Measurements from ENCODE around the gene PPP5C. TPM values are rescaled to one million over a fixed set of nuclear protein-coding genes. Genes with fewer than 3 reads are reported as not detected.
"Not testable (repeated sequence)": the region's sequence is repeated elsewhere in the genome, so short reads cannot be mapped to it uniquely, and the experiment has no call there.

PPP5C gene
- total RNA-seq, 1 experiment from 2014 or later: 53.1 TPM

DNA sequence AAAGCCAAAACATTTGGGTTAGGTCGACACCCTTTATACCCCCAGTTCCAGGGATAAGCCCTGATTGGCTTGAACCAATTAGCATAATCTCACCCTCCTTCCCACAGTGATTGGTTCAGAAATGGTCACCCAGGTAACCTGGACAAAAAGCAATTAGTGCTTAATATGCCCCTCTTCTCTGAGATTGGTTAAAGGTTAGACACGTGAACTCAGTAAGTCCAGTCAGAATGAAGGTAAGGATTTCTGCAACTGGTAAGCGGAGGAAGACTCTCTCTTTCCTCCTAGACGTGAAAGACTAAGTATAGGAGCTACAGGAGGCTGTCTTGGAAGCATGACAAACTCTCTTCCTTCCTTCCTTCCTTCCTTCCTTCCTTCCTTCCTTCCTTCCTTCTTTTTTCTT is 83.1 kb downstream of the PPP5C start:
- DNase-seq (ENCODE audit: low spot score): no peak

DNA sequence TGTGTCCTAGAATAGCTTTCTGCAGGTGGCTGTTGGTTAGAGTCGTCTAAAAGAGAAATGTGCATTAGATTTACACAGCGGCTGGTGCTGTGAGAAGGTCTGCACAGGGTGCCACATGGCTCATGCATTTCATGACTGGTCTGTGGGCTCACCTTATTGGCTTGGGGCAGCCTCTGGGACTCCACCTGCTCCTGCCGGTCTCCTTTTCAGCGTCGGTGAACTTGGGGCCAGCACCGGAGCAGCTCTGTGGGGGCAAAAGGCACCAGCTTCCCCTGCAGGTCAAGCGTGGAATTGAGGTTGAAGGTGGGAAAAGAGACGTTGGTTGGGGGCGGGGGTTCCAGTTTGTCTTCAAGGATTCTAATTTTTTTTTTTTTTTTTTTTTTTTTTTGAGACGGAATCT is 84.9 kb downstream of the PPP5C start:
- no peak for DNase-seq (ENCODE audit: low spot score)

DNA sequence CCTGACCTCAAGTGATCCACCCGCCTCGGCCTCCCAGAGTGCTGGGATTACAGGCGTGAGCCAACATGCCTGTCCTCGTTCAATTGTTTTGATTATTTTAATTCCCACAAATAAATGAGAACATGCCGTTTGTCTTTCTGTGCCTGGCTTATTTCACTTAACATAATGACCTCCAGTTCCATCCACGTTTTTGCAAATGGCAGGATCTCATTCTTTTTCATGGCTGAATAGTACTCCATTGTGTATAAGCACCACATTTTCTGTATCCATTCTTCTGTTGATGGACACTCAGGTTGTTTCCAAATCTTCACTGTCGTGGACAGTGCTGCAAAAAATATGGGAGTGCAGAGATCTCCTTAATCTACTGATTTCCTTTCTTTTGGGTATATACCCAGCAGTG is 86.6 kb downstream of the PPP5C start:
- not testable (repeated sequence) for DNase-seq (ENCODE audit: low spot score)

DNA sequence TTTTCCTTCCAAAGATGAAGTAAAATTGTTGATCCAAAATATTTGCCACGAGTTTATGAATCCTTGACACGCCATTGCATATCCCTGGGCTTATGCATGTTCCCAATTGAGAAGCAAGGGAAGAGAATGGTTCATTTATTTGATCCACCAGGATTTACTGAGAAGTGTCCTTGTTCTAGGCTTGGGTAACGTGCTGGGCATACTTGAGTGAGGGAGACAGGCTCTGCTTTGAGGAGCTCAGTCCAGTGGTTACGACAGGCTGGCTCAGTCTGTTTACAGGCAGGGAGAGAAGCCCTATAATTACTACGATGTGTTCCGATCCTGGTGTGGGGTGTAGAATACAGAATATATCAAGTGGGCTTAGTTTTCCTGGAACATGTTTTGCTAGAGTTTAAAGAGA is 88.1 kb downstream of the PPP5C start:
- DNase-seq (ENCODE audit: low spot score): no peak

DNA sequence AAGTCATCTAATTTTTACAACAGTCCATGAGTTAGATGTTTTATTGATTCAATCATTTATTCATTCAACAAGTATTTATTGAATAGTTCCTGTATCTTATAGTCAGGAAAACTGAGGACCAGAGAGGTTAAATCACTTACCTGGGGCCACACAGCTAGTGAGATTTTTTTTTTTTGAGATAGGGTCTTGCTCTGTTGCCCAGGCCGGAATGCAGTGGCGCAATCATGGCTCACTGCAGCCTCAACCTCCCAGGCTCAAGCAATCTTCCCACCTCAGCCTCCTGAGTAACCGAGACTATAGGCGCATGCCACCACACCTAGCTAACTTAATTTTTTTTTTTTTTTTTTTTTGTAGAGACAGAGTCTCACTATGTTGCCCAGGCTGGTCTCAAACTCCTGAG is 88.8 kb downstream of the PPP5C start:
- DNase-seq (ENCODE audit: low spot score): not testable (repeated sequence)

Other genes starting within 250 kb of the PPP5C start
- gene IGFL3, start 222.4 kb upstream of the PPP5C start, total RNA-seq (2014; rRNA removed; shearing (Covaris generic)): 0.53 TPM in 1 of 2 replicates, not detected in the other
- gene IGFL2, start 198.8 kb upstream of the PPP5C start, total RNA-seq (2014; rRNA removed; shearing (Covaris generic)): not detected in 2 replicates
- 0.67 TPM in 1 of 2 replicates, not detected in the other for gene IGFL1, start 117.3 kb upstream of the PPP5C start, total RNA-seq (2014; rRNA removed; shearing (Covaris generic))
- not detected in 2 replicates for gene HIF3A, start 50.0 kb upstream of the PPP5C start, total RNA-seq (2014; rRNA removed; shearing (Covaris generic))
- gene CCDC8, start 66.5 kb downstream of the PPP5C start, total RNA-seq (2014; rRNA removed; shearing (Covaris generic)): not detected in 2 replicates
- gene PNMA8C, start 81.8 kb downstream of the PPP5C start, total RNA-seq (2014; rRNA removed; shearing (Covaris generic)): not detected in 2 replicates
- gene PNMA8A, start 124.5 kb downstream of the PPP5C start, total RNA-seq (2014; rRNA removed; shearing (Covaris generic)): not detected in 2 replicates
- not detected in 2 replicates for gene PNMA8B, start 148.8 kb downstream of the PPP5C start, total RNA-seq (2014; rRNA removed; shearing (Covaris generic))

All from A172 (cell line).